Measurements from ENCODE around the gene LRPAP1. TPM values are rescaled to one million over a fixed set of nuclear protein-coding genes. Genes with fewer than 3 reads are reported as not detected.
A peak's percentile ranks its signal among the peaks of the same experiment; 100 is the strongest.

The LRPAP1 gene
- total RNA-seq, 1 experiment from 2014 or later: 90.8 TPM

DNA sequence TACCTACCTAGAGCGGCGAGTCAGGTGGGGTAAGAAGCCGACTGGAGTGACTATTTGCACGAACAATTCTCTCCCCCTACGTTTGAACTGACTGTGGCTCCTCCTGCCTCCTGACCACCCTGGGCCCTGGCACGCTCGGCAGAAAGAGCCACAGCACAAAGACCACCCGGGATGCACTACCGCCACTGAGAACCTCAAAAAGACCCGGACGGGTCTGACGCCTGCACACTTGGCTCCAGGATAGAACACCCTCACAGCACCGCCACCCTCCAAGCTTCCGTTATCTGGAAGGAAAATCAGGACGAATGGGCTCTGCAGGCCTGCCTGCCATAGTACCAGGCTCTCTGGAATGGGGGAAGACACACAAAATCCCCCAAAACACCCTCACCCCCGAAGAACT lies 2.2 kb downstream of the LRPAP1 start:
- no peaks in the 10 kb centered on the region for H3K9me3 Mint-ChIP-seq
- no peak for TF ChIP-seq ZNF138 (CRISPR knock-in tag; conservative IDR thresholded peaks at IDR 0.05)
- TF ChIP-seq, protein P1, sequence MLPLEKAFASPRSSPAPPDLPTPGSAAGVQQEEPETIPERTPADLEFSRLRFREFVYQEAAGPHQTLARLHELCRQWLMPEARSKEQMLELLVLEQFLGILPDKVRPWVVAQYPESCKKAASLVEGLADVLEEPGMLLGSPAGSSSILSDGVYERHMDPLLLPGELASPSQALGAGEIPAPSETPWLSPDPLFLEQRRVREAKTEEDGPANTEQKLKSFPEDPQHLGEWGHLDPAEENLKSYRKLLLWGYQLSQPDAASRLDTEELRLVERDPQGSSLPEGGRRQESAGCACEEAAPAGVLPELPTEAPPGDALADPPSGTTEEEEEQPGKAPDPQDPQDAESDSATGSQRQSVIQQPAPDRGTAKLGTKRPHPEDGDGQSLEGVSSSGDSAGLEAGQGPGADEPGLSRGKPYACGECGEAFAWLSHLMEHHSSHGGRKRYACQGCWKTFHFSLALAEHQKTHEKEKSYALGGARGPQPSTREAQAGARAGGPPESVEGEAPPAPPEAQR (CRISPR knock-in tag; IDR thresholded peaks at IDR 0.05): no peak
- TF ChIP-seq, protein P2, sequence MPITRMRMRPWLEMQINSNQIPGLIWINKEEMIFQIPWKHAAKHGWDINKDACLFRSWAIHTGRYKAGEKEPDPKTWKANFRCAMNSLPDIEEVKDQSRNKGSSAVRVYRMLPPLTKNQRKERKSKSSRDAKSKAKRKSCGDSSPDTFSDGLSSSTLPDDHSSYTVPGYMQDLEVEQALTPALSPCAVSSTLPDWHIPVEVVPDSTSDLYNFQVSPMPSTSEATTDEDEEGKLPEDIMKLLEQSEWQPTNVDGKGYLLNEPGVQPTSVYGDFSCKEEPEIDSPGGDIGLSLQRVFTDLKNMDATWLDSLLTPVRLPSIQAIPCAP (CRISPR knock-in tag; IDR thresholded peaks at IDR 0.05): no peak
- TF ChIP-seq, protein P3, sequence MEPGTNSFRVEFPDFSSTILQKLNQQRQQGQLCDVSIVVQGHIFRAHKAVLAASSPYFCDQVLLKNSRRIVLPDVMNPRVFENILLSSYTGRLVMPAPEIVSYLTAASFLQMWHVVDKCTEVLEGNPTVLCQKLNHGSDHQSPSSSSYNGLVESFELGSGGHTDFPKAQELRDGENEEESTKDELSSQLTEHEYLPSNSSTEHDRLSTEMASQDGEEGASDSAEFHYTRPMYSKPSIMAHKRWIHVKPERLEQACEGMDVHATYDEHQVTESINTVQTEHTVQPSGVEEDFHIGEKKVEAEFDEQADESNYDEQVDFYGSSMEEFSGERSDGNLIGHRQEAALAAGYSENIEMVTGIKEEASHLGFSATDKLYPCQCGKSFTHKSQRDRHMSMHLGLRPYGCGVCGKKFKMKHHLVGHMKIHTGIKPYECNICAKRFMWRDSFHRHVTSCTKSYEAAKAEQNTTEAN (CRISPR knock-in tag; IDR thresholded peaks at IDR 0.05): no peak
- TF ChIP-seq, protein P4, sequence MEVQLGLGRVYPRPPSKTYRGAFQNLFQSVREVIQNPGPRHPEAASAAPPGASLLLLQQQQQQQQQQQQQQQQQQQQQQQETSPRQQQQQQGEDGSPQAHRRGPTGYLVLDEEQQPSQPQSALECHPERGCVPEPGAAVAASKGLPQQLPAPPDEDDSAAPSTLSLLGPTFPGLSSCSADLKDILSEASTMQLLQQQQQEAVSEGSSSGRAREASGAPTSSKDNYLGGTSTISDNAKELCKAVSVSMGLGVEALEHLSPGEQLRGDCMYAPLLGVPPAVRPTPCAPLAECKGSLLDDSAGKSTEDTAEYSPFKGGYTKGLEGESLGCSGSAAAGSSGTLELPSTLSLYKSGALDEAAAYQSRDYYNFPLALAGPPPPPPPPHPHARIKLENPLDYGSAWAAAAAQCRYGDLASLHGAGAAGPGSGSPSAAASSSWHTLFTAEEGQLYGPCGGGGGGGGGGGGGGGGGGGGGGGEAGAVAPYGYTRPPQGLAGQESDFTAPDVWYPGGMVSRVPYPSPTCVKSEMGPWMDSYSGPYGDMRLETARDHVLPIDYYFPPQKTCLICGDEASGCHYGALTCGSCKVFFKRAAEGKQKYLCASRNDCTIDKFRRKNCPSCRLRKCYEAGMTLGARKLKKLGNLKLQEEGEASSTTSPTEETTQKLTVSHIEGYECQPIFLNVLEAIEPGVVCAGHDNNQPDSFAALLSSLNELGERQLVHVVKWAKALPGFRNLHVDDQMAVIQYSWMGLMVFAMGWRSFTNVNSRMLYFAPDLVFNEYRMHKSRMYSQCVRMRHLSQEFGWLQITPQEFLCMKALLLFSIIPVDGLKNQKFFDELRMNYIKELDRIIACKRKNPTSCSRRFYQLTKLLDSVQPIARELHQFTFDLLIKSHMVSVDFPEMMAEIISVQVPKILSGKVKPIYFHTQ (CRISPR knock-in tag; IDR thresholded peaks at IDR 0.05): no peak
- TF ChIP-seq, protein P5, sequence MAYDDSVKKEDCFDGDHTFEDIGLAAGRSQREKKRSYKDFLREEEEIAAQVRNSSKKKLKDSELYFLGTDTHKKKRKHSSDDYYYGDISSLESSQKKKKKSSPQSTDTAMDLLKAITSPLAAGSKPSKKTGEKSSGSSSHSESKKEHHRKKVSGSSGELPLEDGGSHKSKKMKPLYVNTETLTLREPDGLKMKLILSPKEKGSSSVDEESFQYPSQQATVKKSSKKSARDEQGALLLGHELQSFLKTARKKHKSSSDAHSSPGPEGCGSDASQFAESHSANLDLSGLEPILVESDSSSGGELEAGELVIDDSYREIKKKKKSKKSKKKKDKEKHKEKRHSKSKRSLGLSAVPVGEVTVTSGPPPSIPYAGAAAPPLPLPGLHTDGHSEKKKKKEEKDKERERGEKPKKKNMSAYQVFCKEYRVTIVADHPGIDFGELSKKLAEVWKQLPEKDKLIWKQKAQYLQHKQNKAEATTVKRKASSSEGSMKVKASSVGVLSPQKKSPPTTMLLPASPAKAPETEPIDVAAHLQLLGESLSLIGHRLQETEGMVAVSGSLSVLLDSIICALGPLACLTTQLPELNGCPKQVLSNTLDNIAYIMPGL (CRISPR knock-in tag; IDR thresholded peaks at IDR 0.05): no peak
- TF ChIP-seq CBFB (CRISPR knock-in tag; IDR thresholded peaks at IDR 0.05; ENCODE audit: low read depth): no peak
- no peak for TF ChIP-seq NFYB (CRISPR knock-in tag; conservative IDR thresholded peaks at IDR 0.05; ENCODE audit: low read depth)
- TF ChIP-seq ESRRA (CRISPR knock-in tag; IDR thresholded peaks at IDR 0.05; ENCODE audit: borderline replicate concordance): no peak
- TF ChIP-seq, protein P6, sequence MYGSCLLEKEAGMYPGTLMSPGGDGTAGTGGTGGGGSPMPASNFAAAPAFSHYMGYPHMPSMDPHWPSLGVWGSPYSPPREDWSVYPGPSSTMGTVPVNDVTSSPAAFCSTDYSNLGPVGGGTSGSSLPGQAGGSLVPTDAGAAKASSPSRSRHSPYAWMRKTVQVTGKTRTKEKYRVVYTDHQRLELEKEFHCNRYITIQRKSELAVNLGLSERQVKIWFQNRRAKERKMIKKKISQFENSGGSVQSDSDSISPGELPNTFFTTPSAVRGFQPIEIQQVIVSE (CRISPR knock-in tag; IDR thresholded peaks at IDR 0.05; ENCODE audit: borderline replicate concordance): no peak
- no peak for TF ChIP-seq TCF7 (CRISPR knock-in tag; IDR thresholded peaks at IDR 0.05; ENCODE audit: low read depth)
- TF ChIP-seq ELF4 (CRISPR knock-in tag; IDR thresholded peaks at IDR 0.05; ENCODE audit: low read depth): no peak
- no peak for TF ChIP-seq TEAD1 (CRISPR knock-in tag; IDR thresholded peaks at IDR 0.05)
- TF ChIP-seq ZNF219 (CRISPR knock-in tag; IDR thresholded peaks at IDR 0.05; ENCODE audit: borderline replicate concordance): no peak
- TF ChIP-seq RELA (CRISPR knock-in tag; IDR thresholded peaks at IDR 0.05; ENCODE audit: borderline replicate concordance): no peak
- H3K4me1 Mint-ChIP-seq: peaks cover 17% of the 10 kb centered on the region
- 0 out of 2 replicates have a peak, but pooled peaks cover 3% of the 10 kb centered on the region for H3K36me3 Mint-ChIP-seq
- ChIA-PET CTCF (interaction anchor here (1.5 kb wide), 1 partner anchor 49 kb away, joined by 5 read pairs; no protein-coding TSS in a partner anchor), POLR2A (no interaction called here)
- no peak overlapping the region for H3K27ac Mint-ChIP-seq
- H3K27me3 Mint-ChIP-seq (ENCODE audit: low read depth): peaks cover 25% of the 10 kb centered on the region
- DNase-seq (ENCODE audit: low spot score): no peak
- ATAC-seq: no peak
- H3K4me3 Mint-ChIP-seq: peak overlapping the region; percentile 40

DNA sequence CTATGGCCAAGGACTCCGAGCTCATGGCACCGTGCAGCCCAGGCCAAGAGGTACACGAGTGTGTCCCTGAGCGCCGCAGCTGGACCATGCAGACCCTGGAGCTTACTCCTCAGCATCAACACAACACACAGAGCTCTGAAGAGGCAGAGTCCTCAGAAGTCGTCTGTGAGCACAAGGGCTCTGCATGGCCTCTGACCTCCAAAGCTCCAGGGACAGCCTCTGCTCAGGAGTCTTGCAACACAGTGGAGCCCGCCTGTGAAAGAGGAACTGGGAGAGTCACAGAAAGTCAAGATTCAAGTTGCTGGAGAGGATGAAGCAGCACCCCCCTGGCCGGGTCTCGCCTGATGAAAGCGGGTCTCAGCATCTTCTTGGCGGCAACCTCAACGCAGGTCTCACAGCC lies 2.9 kb downstream of the LRPAP1 start:
- CTCF ChIA-PET: interaction anchor here (1.1 kb wide), 1 partner anchor 49 kb away, joined by 5 read pairs; no protein-coding TSS in a partner anchor
- Mint-ChIP-seq H3K4me1 (peaks cover 17% of the 10 kb centered on the region), H3K27ac (no peak overlapping the region), H3K36me3 (peaks cover 7% of the 10 kb centered on the region), H3K4me3 (no peak overlapping the region), H3K27me3 (ENCODE audit: low read depth) (peaks cover 18% of the 10 kb centered on the region), H3K9me3 (no peaks in the 10 kb centered on the region)
- POLR2A ChIA-PET: no interaction called here
- no peak for ATAC-seq
- DNase-seq (ENCODE audit: low spot score): no peak
- no peak for TF ChIP-seq HMGA2 (CRISPR knock-in tag; IDR thresholded peaks at IDR 0.05)
- TF ChIP-seq, protein P7, sequence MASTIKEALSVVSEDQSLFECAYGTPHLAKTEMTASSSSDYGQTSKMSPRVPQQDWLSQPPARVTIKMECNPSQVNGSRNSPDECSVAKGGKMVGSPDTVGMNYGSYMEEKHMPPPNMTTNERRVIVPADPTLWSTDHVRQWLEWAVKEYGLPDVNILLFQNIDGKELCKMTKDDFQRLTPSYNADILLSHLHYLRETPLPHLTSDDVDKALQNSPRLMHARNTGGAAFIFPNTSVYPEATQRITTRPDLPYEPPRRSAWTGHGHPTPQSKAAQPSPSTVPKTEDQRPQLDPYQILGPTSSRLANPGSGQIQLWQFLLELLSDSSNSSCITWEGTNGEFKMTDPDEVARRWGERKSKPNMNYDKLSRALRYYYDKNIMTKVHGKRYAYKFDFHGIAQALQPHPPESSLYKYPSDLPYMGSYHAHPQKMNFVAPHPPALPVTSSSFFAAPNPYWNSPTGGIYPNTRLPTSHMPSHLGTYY (CRISPR knock-in tag; IDR thresholded peaks at IDR 0.05): no peak
- no peak for TF ChIP-seq RORB (CRISPR knock-in tag; IDR thresholded peaks at IDR 0.05)
- TF ChIP-seq NFYB (CRISPR knock-in tag; conservative IDR thresholded peaks at IDR 0.05; ENCODE audit: low read depth): no peak
- no peak for TF ChIP-seq ESRRA (CRISPR knock-in tag; IDR thresholded peaks at IDR 0.05; ENCODE audit: borderline replicate concordance)
- no peak for TF ChIP-seq FOXK1 (CRISPR knock-in tag; IDR thresholded peaks at IDR 0.05)
- TF ChIP-seq EMX1 (CRISPR knock-in tag; IDR thresholded peaks at IDR 0.05): no peak
- TF ChIP-seq ZNF121 (CRISPR knock-in tag; IDR thresholded peaks at IDR 0.05): no peak
- TF ChIP-seq ZNF219 (CRISPR knock-in tag; IDR thresholded peaks at IDR 0.05; ENCODE audit: borderline replicate concordance): no peak
- TF ChIP-seq, protein P2 (CRISPR knock-in tag; IDR thresholded peaks at IDR 0.05): no peak
- TF ChIP-seq, protein P8, sequence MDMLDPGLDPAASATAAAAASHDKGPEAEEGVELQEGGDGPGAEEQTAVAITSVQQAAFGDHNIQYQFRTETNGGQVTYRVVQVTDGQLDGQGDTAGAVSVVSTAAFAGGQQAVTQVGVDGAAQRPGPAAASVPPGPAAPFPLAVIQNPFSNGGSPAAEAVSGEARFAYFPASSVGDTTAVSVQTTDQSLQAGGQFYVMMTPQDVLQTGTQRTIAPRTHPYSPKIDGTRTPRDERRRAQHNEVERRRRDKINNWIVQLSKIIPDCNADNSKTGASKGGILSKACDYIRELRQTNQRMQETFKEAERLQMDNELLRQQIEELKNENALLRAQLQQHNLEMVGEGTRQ (CRISPR knock-in tag; IDR thresholded peaks at IDR 0.05): no peak
- no peak for TF ChIP-seq MYBL2 (CRISPR knock-in tag; IDR thresholded peaks at IDR 0.05)
